HG03280 (cell line): Measurements from ENCODE around the gene AKIP1.
"Not testable (repeated sequence)": the region's sequence is repeated elsewhere in the genome, so short reads cannot be mapped to it uniquely, and the experiment has no call there.

Experiments used
- ATAC-seq: cut with Tn5 transposase; IDR thresholded peaks from one replicate; pipeline ENCODE4 v1.9.1; 2021; ENCODE audit warnings: mild to moderate bottlenecking, moderate library complexity; ENCODE audit not compliant: unreplicated experiment

The AKIP1 gene

GRCh38 chr11:8911029-8911823 lies at the start of gene AKIP1:
Gene AKIP1 (plus strand): TSS chr11:8911189. CDS start chr11:8911450, 261 bp downstream.
- peak; percentile 65 for ATAC-seq

- no peak for ATAC-seq
These were observed 47.2 kb upstream of the AKIP1 start for GRCh38 chr11:8863838-8864237.

- ATAC-seq, result no peak
These were observed 45.7 kb upstream of the AKIP1 start for GRCh38 chr11:8865304-8865703.

- no peak for ATAC-seq
These were observed 44.0 kb upstream of the AKIP1 start for GRCh38 chr11:8867035-8867434.

- no peak for ATAC-seq
These were observed 42.9 kb upstream of the AKIP1 start for GRCh38 chr11:8867931-8868631.

GRCh38 chr11:8870411-8871170 lies 40.4 kb upstream of the AKIP1 start:
- ATAC-seq, result no peak

- ATAC-seq, result no peak
These were observed 39.7 kb upstream of the AKIP1 start for GRCh38 chr11:8871171-8871775.

GRCh38 chr11:8871962-8872361 lies 39.0 kb upstream of the AKIP1 start:
- no peak for ATAC-seq

GRCh38 chr11:8873741-8874405 lies 37.1 kb upstream of the AKIP1 start:
- no peak for ATAC-seq

- no peak for ATAC-seq
These were observed 32.2 kb upstream of the AKIP1 start for GRCh38 chr11:8878771-8879170.

GRCh38 chr11:8881585-8881984 lies 29.4 kb upstream of the AKIP1 start:
- not testable (repeated sequence) for ATAC-seq

- ATAC-seq, result no peak
These were observed 24.7 kb upstream of the AKIP1 start for GRCh38 chr11:8886322-8886721.

GRCh38 chr11:8891185-8891584 lies 19.8 kb upstream of the AKIP1 start:
- not testable (repeated sequence) for ATAC-seq

- no peak for ATAC-seq
These were observed 11.8 kb upstream of the AKIP1 start for GRCh38 chr11:8899119-8899753.

- no peak for ATAC-seq
These were observed 5.3 kb upstream of the AKIP1 start for GRCh38 chr11:8905528-8906165.

GRCh38 chr11:8907116-8907515 lies 3.9 kb upstream of the AKIP1 start:
- no peak for ATAC-seq

GRCh38 chr11:8908099-8908498 lies 2.9 kb upstream of the AKIP1 start:
- ATAC-seq, result no peak

- peak; percentile 25 for ATAC-seq
These were observed 351 bp upstream of the AKIP1 start for GRCh38 chr11:8910649-8911026.

- ATAC-seq, result no peak
These were observed 3.1 kb downstream of the AKIP1 start for GRCh38 chr11:8913961-8914660.
